Measurements from ENCODE around the gene PNMA8B.

GRCh38 chr19:46450737-46451136 is 44.9 kb downstream of the PNMA8B start:
- no peak for TF ChIP-seq POLR2A (IDR thresholded peaks at IDR 0.05; ENCODE audit: low read length)
- no peak for TF ChIP-seq GATA1 (IDR thresholded peaks at IDR 0.05; ENCODE audit: low read depth, low read length)
